ENCODE measurements around the gene ANKRD55.
"Not testable (repeated sequence)": the region's sequence is repeated elsewhere in the genome, so short reads cannot be mapped to it uniquely, and the experiment has no call there.

The ANKRD55 gene

DNA sequence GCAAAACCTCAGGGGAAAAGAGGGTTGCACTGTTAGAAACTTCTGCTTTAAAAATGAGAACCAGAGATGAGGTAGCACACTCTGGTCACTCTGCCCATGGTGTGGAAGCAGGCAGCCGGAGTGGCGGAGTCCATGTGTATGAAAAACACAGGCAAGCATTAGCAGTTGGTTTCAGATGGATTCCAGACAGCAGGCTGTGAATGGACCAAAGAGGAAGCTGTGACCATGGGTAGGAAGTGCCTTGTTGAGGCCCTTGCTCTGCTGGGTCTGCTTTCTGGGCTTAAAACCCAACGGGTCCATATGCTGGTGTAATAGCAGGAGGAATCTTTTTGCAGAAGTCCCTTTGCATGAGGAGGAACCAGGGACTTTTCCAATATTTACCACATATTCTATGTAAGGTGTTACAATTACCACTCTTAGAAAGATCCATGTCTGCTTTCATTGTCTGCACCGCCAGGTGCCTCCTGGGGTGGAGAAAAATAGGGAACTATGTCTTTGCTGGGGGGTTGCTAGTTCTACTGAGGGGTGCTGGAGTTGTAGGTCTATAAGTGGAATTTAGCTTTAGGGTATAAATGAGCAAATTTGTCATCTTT is 77.0 kb downstream of the ANKRD55 start:
- H3K4me3 ChIP-seq (ENCODE audit: low read depth, low read length), result no peak overlapping the region
- TF ChIP-seq, protein P1, sequence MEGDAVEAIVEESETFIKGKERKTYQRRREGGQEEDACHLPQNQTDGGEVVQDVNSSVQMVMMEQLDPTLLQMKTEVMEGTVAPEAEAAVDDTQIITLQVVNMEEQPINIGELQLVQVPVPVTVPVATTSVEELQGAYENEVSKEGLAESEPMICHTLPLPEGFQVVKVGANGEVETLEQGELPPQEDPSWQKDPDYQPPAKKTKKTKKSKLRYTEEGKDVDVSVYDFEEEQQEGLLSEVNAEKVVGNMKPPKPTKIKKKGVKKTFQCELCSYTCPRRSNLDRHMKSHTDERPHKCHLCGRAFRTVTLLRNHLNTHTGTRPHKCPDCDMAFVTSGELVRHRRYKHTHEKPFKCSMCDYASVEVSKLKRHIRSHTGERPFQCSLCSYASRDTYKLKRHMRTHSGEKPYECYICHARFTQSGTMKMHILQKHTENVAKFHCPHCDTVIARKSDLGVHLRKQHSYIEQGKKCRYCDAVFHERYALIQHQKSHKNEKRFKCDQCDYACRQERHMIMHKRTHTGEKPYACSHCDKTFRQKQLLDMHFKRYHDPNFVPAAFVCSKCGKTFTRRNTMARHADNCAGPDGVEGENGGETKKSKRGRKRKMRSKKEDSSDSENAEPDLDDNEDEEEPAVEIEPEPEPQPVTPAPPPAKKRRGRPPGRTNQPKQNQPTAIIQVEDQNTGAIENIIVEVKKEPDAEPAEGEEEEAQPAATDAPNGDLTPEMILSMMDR (IDR thresholded peaks at IDR 0.05; ENCODE audit: insufficient read depth, low read length, missing control alignments), result no peak
- DNase-seq (ENCODE audit: low read depth, low spot score), result no peak
- ChIA-PET POLR2A (no interaction called here), CTCF (no interaction called here)

DNA sequence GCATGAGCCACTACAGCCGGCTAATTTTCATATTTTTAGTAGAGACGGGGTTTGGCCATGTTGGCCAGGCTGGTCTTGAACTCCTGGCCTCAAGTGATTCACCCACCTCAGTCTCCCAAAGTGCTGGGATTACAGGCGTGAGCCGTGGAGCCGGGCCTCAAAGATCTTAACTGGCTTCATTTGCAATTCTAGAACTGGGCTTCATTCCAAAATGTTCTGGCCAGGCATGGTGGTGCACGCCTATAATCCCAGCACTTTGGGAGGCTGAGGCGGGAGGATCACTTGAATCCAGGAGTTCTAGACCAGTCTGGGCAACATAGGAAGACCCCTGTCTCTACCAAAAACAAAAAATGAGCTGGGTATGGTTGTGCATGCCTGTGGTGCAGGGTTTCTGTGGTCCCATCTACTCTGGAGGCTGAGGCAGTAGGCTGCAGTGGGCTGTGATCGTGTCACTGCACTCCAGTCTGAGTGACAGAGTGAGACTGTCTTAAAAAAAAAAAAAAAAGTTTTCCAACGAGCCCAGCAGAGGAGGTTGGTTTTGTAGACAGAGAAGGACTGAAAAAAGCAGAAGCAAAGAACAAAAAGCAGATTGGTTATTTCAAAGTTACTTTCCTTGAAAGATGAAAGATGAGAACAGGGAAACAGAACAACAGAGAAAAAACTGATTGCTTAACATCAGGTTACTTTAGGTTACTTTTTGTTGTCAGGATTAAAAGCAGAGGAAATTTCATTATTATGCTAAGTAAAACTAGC is 78.2 kb downstream of the ANKRD55 start:
- no peak overlapping the region for H3K4me3 ChIP-seq (ENCODE audit: low read depth, low read length)
- TF ChIP-seq, protein P1 (IDR thresholded peaks at IDR 0.05; ENCODE audit: insufficient read depth, low read length, missing control alignments), result no peak
- DNase-seq (ENCODE audit: low read depth, low spot score), result no peak
- POLR2A ChIA-PET, result no interaction called here
- CTCF ChIA-PET, result no interaction called here

DNA sequence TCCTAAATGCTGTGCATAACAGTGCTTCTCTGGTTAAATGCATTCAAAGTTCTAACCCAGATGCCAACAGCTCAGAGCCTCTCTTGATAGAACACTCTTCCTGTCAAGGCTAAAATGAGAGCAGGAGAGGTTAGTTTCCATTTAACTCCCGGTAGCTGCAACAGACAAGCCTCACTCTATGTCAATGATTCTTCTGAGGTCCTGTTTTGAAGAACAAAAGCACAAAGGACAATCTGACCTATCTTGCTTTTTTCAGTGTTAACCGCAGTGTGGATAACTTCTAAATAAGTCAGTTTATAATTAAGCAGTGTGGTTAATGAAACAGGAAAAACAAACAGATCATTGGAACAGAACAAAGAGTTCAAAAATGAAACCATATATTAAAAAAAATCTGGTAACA is 80.7 kb downstream of the ANKRD55 start:
- TF ChIP-seq, protein P1 (IDR thresholded peaks at IDR 0.05; ENCODE audit: insufficient read depth, low read length, missing control alignments), result no peak
- H3K4me3 ChIP-seq (ENCODE audit: low read depth, low read length), result no peak overlapping the region
- CTCF ChIA-PET, result no interaction called here
- POLR2A ChIA-PET, result no interaction called here
- no peak for DNase-seq (ENCODE audit: low read depth, low spot score)

DNA sequence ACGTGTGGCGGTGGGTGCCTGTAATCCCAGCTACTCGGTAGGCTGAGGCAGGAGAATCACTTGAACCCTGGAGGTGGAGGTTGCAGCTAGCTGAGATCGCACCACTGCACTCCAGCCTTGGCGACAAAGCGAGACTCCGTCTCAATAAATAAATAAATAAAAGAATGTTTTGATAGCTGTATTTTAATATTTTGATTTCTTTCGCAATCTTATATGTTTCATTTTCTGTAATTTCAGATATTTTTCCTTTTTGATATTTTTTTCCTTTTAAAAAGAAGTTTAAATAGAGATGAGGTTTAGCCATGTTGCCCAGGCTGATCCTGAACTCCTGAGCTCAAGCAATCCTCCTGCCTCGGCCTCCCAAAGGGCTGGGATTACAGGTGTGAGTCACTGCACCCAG is 82.4 kb downstream of the ANKRD55 start:
- POLR2A ChIA-PET; DNase-seq (ENCODE audit: low read depth, low spot score); H3K4me3 ChIP-seq (ENCODE audit: low read depth, low read length); CTCF ChIA-PET: not testable (repeated sequence)

DNA sequence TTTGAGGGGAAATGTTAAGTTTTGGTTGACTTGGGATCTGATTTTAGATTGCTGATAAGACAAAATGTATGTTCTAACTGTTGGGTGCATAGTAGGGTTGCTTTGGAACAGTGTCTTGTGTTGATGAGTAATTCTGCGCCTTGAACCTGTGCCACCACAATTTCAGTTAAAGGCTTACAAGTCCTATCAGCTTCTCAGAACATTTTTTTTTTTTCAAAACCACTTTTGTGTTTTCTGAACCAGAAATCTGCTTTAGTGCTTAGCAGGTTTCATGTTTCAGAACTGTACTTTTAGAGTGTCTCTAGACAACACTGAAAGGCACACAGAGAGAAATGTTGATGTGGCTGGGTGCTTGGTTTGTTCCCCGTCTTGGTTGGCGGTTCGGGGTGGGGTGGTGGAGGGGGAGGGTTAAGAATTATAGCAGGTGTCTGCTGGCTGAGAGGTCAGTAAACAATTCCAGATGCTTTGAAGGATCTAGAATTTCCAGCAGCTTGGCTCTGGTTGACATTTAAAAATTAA is 84.6 kb downstream of the ANKRD55 start:
- TF ChIP-seq, protein P1 (IDR thresholded peaks at IDR 0.05; ENCODE audit: insufficient read depth, low read length, missing control alignments), result no peak
- no peak for DNase-seq (ENCODE audit: low read depth, low spot score)
- CTCF ChIA-PET, result interaction anchor here (1.5 kb wide), 1 partner anchor 9 kb away, joined by 3 read pairs; no protein-coding TSS in a partner anchor
- POLR2A ChIA-PET, result interaction anchor here (0.5 kb wide), 1 partner anchor 66 kb away, joined by 3 read pairs; no protein-coding TSS in a partner anchor
- H3K4me3 ChIP-seq (ENCODE audit: low read depth, low read length), result no peak overlapping the region

DNA sequence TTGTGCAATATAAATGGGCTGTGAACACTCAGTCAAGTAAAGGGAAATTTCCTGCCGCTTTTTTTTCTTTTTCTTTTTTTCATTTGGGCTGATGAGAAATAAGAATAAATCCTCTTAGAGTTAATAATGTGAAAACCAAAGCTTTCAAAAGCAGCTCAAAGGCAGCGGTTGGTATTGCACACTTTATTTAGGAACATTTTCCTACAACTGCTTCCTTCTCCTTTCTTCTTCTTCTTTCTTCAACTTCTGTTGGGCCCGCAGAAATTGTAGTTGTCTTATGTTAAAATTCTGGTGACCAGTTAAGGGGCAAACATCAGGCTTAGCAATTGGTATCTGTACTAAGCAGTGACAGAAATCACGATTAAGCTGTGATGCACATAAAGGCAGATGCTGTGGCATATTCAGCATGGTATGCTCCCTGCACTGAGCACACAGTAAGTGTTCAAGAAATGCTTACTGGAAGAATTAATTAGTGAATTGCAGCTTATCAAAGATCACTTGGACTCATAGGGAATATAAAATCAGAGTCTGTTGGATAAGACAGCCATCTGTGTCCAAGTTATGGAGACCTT is 85.4 kb downstream of the ANKRD55 start:
- CTCF ChIA-PET, result interaction anchor here (1.1 to 1.5 kb wide), 2 partner anchors 8 to 20 kb away, joined by 3 read pairs; no protein-coding TSS in a partner anchor
- H3K4me3 ChIP-seq (ENCODE audit: low read depth, low read length), result no peak overlapping the region
- POLR2A ChIA-PET, result no interaction called here
- TF ChIP-seq, protein P1 (IDR thresholded peaks at IDR 0.05; ENCODE audit: insufficient read depth, low read length, missing control alignments), result no peak
- no peak for DNase-seq (ENCODE audit: low read depth, low spot score)

All from AG04449 (cell line).